DMS114 treated with DMSO at 0.1 percent for 48 hours (cell line): Measurements from ENCODE around the gene EFCAB10.
"Not testable (repeated sequence)": the region's sequence is repeated elsewhere in the genome, so short reads cannot be mapped to it uniquely, and the experiment has no call there.

Experiments used
- DNase-seq: peaks from one replicate; lab custom pipeline; 2025; ENCODE audit not compliant: unreplicated experiment; lab: John Stamatoyannopoulos, UW

EFCAB10 gene

GRCh38 chr7:105599080-105599479, 17.8 kb upstream of the EFCAB10 start:
- not testable (repeated sequence) for DNase-seq

- DNase-seq: no peak
Measured at GRCh38 chr7:105596866-105597265, 15.6 kb upstream of the EFCAB10 start.

GRCh38 chr7:105594034-105594433, 12.7 kb upstream of the EFCAB10 start:
- DNase-seq: no peak

- no peak for DNase-seq
Measured at GRCh38 chr7:105591522-105591921, 10.2 kb upstream of the EFCAB10 start.

- DNase-seq: no peak
Measured at GRCh38 chr7:105590793-105591192, 9.5 kb upstream of the EFCAB10 start.

- DNase-seq: peak; percentile 73
Measured at GRCh38 chr7:105589356-105590077, 8.2 kb upstream of the EFCAB10 start.

- no peak for DNase-seq
Measured at GRCh38 chr7:105587909-105588635, 6.8 kb upstream of the EFCAB10 start.

GRCh38 chr7:105585850-105586500, 4.7 kb upstream of the EFCAB10 start:
- no peak for DNase-seq

GRCh38 chr7:105584165-105584564, 2.9 kb upstream of the EFCAB10 start:
- DNase-seq: no peak

GRCh38 chr7:105583061-105583460, 1.8 kb upstream of the EFCAB10 start:
- no peak for DNase-seq

GRCh38 chr7:105580022-105580740, 1.1 kb downstream of the EFCAB10 start:
- DNase-seq: no peak

- DNase-seq: no peak
Measured at GRCh38 chr7:105578496-105578895, 2.8 kb downstream of the EFCAB10 start.

- no peak for DNase-seq
Measured at GRCh38 chr7:105577251-105577650, 4.0 kb downstream of the EFCAB10 start.

GRCh38 chr7:105571891-105572290, 9.4 kb downstream of the EFCAB10 start:
- no peak for DNase-seq

GRCh38 chr7:105567821-105568220, 13.5 kb downstream of the EFCAB10 start:
- no peak for DNase-seq

- DNase-seq: no peak
Measured at GRCh38 chr7:105567024-105567423, 14.3 kb downstream of the EFCAB10 start.

- no peak for DNase-seq
Measured at GRCh38 chr7:105565190-105565589, 16.1 kb downstream of the EFCAB10 start.

- DNase-seq: no peak
Measured at GRCh38 chr7:105559926-105560325, 21.4 kb downstream of the EFCAB10 start.

GRCh38 chr7:105538339-105538738, 43.0 kb downstream of the EFCAB10 start:
- no peak for DNase-seq

- DNase-seq: no peak
Measured at GRCh38 chr7:105532709-105533460, 48.4 kb downstream of the EFCAB10 start.
